Uterus (tissue), 2 donors: Measurements from ENCODE around the gene SGPP2.

ENCODE experiments used
- CTCF ChIP-seq, 4 experiments: fragments of 200-600 bp in 2 of 4; fragments of 450-650 bp in 2 of 4; sonication (generic) in 2 of 4; IDR thresholded peaks; one replicate each; pipeline ENCODE4 v1.5.1; 2016 to 2019; ENCODE audit warnings: antibody characterized with exemption in 4 of 4, mild to moderate bottlenecking in 2 of 4, moderate library complexity in 1 of 4
- POLR2A ChIP-seq, 2 donors: fragments of 450-650 bp; IDR thresholded peaks; one replicate each; pipeline ENCODE4 v1.6.1; 2016; ENCODE audit warnings: antibody characterized with exemption in 2 of 2, mild to moderate bottlenecking in 1 of 2, moderate library complexity in 1 of 2

DNA sequence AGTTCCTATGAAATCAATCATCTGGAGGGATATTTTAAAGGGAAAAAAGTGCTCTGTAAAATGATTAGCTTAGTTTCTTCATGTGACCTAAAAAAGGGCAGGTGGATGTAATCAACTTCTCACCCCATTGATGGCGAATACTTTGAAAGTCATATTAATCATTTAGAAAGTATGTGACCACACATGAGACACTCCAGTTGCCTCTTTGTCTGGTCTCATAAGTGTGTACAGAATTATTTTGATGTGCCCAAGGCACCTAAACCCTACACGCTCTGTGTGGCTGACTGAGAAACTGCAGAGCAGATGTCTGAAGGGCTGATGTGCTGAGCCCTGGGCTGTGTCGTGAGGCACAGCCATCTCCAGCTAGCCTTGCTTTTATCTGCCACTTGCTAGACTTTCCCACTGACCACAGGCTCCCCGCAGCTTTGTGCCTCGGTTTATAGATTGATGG, 26.9 kb downstream of the SGPP2 start:
- no peak for TF ChIP-seq CTCF (IDR thresholded peaks at IDR 0.05)
- no peak for TF ChIP-seq POLR2A (IDR thresholded peaks at IDR 0.05)
